GM18870 (cell line): ENCODE measurements around the gene MAP3K20.
"Not testable (repeated sequence)": the region's sequence is repeated elsewhere in the genome, so short reads cannot be mapped to it uniquely, and the experiment has no call there.

Experiments
- ATAC-seq: cut with Tn5 transposase; IDR thresholded peaks from one replicate; pipeline ENCODE4 v1.9.1; 2021; ENCODE audit warnings: moderate library complexity; ENCODE audit not compliant: unreplicated experiment

MAP3K20 gene

GRCh38 chr2:173153301-173153885 is 77.7 kb downstream of the MAP3K20 start:
- ATAC-seq = no peak

GRCh38 chr2:173157676-173158293 is 82.1 kb downstream of the MAP3K20 start:
- no peak for ATAC-seq

DNA sequence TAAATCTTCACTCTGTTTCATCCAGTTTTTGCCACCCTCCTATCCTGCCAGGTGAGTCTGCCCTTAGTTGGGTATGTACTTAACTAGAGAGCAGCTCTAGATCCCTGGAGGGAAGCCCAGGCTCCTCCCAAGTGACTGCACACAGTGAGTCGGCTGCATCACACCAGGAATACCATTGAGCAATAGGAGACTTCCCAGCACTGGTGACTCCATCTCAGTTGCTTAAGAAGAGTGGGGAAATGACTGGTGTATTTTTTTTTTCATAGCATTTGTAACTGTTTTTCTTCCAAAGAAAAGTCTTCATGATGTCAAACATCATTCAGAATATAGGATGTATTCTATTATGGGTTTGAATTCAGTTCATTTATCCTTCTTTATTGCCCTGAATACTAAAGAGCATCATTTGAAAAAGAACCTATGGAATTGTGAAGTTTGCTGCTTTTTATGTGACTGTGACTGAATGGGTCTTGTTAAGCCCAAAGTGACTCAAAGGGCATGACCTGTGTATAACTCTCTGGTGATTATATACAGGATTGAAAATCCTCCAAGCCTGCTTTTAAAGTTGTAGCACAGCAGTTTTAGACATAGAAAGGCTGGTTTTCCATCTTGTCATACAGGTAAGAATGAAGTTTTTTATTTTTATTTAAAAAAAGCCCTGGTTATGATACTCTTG is 84.3 kb downstream of the MAP3K20 start:
- ATAC-seq = no peak

- ATAC-seq = no peak
These were observed 85.0 kb downstream of the MAP3K20 start for GRCh38 chr2:173160618-173161017.

GRCh38 chr2:173161040-173161439 is 85.4 kb downstream of the MAP3K20 start:
- ATAC-seq = no peak

DNA sequence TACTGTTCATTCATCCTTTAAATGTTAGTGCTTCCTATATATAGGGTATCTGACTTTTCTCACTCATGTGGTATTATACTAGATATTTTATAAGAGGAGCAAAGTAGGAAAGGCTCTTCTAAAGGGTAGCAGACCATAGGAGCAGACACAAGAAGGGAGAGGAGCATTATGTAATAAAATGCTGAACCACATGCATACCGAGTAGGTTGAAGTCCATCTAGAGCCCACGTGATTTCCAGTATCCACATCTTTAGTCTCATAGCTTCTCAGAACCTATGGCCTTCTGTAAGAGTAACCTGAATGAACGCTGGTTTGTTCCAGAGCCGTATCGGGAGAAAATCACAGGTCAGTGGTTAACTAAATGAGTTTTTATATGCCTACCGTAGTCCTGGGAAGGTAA is 85.9 kb downstream of the MAP3K20 start:
- no peak for ATAC-seq

DNA sequence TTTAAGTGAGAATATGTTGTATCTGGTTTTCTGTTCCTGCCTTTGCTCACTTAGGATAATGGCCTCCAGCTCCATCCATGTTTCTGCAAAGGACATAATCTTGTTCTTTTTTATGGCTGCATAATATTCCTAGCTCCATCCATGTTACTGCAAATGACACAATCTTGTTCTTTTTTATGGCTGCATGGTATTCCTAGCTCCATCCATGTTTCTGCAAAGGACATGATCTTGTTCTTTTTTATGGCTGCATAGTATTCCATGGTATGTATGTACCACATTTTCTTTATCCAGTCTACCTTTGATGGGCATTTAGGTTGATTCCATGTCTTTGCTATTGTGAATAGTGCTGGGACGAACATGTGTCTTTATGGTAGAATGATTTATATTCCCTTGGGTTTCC is 87.7 kb downstream of the MAP3K20 start:
- ATAC-seq = not testable (repeated sequence)

- no peak for ATAC-seq
These were observed 88.8 kb downstream of the MAP3K20 start for GRCh38 chr2:173164396-173164795.

DNA sequence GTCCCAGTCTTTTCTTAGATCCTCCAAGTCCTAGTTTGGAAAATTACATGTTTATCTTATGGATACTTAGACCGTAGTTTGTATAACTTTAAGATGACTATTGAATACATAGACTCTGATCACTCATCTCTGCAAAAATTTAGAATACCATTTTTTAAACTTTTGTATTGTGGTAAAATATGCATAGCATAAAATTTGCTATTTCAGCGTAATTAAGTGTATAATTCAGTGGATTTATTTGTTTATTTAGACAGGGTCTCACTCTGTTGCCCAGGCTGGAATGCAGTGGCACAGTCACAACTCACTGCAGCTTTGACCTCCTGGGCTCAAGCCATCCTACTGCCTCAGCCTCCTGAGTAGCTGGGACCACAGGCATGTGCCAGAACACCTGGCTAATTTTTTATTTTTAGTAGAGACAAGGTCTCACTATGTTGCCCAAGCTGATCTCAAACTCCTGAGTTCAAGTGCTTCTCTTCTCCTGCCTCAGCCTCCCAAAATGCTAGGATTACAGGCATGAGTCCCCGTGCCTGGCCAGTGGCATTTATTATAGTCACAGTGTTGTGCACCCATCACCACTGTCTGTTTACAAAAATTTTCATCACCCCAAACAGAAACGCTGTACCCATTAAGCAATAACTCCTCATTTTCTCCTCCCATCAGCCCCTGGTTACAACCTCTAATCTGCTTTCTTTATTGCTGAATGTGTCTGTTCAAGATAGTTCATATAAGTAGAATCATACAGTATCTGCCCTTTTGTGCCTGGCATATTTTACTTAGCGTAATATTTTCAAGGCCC is 90.0 kb downstream of the MAP3K20 start:
- no peak for ATAC-seq

GRCh38 chr2:173171321-173171720 is 95.7 kb downstream of the MAP3K20 start:
- no peak for ATAC-seq

DNA sequence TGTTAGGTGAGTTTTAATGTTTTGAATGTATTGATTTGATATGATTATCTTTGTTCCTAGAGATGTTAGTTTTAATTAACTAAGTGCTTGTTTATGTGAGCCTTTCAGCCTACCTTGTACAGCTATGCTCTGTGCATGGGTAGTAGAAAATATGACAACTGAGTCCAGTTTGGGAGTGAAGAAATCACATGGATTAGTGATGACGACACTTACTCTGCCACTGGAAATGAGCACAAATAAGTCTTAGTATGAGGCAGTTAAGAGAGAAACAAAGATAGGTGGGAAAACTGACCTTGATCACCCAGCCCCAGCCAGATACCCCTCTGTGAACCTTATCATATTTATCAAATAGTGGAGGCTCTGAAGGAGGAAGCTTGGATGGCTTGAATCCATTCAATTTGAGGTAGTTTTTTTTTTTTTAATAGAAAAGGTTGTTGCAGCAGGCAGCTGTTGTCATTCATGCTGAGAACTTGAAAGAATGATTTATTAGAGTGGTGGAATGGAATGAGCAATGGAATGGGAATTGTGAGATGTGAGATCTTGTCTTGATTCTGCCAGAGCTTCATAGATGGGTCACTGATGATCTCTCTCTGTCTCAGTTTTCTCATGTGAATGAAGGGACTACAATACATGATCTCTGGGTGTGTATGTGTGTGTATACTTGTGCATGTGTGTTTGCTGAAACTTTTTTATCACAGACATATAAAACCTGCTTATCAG is 96.4 kb downstream of the MAP3K20 start:
- ATAC-seq = no peak

- not testable (repeated sequence) for ATAC-seq
These were observed 98.7 kb downstream of the MAP3K20 start for GRCh38 chr2:173174339-173174738.

- ATAC-seq = no peak
These were observed 99.6 kb downstream of the MAP3K20 start for GRCh38 chr2:173175222-173175621.

DNA sequence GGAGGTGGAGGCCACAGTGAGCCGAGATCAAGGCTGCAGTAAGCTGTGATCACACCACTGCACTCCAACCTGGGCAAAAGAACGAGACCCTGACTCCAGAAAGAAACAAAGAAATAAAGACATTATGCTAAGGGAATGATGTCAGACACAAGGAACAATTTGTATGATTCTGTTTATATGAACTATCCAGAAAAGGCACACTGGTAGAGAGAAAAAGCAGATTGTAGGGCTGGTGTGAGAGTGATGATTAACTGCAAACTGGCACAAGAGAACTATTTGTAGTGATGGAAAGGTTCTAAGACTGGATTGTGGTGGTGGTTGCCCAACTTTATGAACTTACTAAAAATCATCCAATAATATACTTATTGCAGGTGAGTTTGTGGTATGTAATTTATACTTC is 106.3 kb downstream of the MAP3K20 start:
- ATAC-seq = no peak

DNA sequence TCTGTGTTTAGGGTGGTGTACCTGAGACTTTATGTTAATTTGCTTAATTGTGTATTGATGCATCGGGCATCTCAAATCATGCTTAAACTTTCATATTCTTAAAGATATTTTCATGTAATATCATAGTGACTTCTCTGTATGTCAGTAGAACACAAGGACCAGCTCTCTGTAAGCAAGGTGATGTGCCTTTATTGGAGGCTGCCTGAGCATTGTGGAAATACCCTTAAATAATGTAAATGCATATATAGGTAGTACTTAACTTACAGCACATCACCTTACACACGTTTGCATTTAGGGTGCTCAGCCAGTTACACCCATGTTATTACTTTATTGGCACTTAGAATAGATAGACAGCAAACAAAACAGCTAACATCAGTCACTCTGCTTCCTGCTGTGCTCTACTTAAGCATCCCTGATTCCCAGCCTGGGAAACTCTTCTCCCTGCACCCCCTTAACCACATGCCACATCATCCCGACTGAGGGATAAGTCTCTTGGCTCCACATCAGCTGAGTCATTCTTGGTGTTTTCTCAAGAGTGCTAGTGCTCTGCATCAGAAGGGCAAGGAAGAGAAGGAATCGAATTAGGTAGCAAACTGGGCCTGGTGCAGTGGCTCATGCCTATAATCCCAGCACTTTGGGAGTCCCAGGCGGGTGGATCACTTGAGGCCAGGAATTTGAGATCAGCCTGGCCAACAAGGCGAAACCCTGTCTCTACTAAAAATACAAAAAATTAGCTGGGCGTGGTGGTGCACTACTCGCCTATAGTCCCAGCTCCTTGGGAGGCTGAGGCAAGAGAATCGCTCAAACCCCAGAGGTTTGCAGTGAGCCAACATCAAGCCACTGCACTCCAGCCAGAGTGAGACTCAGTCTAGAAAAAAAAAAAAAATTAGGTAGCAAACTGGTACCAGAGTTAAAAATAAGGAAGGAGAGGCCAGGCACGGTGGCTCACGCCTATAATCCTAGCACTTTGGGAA is 108.7 kb downstream of the MAP3K20 start:
- ATAC-seq = no peak

DNA sequence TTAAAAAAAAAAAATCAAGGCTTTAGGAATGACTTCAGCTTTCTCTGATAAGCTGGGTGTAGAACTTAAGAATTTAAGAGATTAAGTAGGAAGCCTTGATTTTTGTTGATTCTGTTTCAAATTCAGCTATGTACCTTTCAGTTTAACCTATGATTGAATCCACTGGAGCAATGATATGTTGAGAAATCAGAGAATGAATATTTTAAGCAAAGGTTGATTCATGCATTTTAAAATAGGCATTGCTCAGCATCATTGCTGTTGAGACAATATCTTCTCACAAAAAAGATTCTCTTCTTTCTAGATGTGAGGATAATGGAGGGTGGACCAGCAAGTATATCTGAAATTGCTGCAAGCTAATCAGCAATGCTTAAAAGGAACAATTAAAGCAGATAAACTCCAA is 109.8 kb downstream of the MAP3K20 start:
- no peak for ATAC-seq

DNA sequence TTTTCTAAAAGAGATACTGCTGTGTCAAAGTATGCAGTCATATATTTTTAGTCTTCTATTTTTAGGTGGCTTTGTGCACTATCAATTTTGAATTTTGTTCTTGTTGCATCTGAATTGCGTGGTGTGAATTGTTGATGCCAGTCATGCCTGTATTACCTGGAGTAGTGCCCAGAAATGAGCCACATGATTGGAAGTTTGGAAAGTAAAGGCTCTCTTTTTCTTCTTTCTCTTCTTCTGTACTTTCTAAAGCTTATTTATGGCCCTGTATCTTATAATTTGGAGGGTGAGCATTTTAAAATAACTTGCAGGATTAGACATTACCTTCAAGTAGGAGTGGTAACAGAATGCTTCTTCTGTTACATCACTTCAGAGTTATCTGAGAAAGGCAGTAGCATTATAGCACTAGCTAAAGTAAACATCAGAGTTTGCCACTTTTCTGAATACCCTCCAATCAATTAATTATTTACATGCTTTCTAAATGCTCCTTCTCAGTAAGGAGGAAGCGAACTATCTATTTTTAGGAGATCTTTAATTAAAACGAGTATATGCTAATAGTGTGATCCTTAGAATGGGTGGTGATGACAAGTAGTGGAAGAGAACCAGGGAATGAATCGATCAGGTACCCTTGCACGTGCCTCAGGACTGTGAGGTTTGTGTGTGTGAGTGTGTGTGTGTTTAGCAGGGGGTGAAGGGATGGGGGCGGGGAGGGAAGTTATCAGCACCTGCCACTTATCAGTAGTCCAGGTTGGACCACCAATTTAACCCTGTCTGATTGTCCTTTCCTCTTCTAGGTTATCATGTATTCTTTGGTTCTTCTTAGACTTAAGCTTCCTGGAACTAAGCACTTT is 112.5 kb downstream of the MAP3K20 start:
- no peak for ATAC-seq

DNA sequence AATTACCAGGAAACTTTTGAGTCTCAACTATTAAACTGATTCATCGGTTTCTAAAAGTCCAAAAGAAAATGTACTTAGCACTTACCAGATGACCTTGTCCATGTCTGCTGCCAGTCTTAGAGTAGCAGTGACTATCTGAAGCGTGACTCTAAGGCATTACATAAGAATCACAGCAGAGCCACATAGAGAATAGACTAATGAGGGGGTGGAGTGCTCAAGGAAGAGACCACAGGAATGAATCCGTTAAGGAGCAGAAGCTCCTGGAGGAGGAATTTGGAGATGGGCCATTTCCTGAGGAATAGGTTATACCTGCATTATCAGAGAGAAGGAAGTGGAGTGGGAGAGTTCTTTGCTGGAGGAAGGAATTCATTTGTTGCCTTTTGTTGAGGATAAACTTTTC is 116.0 kb downstream of the MAP3K20 start:
- no peak for ATAC-seq

DNA sequence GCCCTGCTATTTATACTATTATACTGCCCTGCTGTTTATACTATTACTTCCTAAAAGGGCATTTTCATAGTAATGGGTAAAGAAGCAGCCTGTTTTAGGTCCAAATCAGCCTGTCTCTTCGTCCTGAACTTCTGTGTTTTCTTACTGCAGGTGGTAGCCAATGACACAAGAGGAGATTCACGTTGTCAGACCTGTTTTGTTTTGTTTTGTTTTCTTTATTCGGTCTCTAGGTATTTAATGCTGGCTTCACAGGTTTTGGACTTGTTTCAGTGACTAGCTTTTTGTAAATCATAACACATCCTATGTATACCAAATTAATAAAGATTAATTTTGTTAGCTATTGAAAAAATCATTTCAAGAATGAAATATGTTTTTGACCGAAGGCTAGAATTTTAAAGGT is 116.4 kb downstream of the MAP3K20 start:
- ATAC-seq = no peak
